Gastrocnemius medialis (tissue), 4 donors: ENCODE results near the gene HSPA1L. TPM values are rescaled to one million over a fixed set of nuclear protein-coding genes. Genes with fewer than 3 reads are reported as not detected.
"Not testable (repeated sequence)": the region's sequence is repeated elsewhere in the genome, so short reads cannot be mapped to it uniquely, and the experiment has no call there.

Experiments
- ATAC-seq, 2 donors: fragments of 150-250 bp; one replicate each; pipeline ENCODE4 v1.9.1; 2016
- DNase-seq, 2 donors: peaks; one replicate each; pipeline ENCODE4 v3.0.0-alpha.2; 2019
- H3K27ac ChIP-seq, 4 donors: fragments of 200-600 bp; sonication (generic); 1 replicate in 1 of 4; 2 replicates in 3 of 4; pipeline ENCODE4 v1.5.1; 2016 to 2018; ENCODE audit warnings: mild to moderate bottlenecking in 2 of 4, moderate library complexity in 1 of 4
- H3K27me3 ChIP-seq, 3 donors: fragments of 200-600 bp; sonication (generic) in 2 of 3; 1 replicate in 1 of 3; 2 replicates in 2 of 3; pipeline versions ENCODE4 v1.5.1 to v1.6.0; 2016 to 2019; ENCODE audit warnings: mild to moderate bottlenecking in 1 of 3, moderate library complexity in 1 of 3
- H3K36me3 ChIP-seq, 2 donors: fragments of 200-600 bp; sonication (generic) in 1 of 2; one replicate each; pipeline ENCODE4 v1.5.1; 2017 to 2018
- H3K4me1 ChIP-seq, 2 donors: fragments of 200-600 bp; sonication (generic) in 1 of 2; one replicate each; pipeline ENCODE4 v1.5.1; 2016 to 2017; ENCODE audit warnings: mild to moderate bottlenecking in 2 of 2
- H3K4me3 ChIP-seq, 4 donors: fragments of 200-600 bp; sonication (generic) in 3 of 4; 1 replicate in 1 of 4; 2 replicates in 3 of 4; pipeline ENCODE4 v1.5.1; 2016 to 2019; ENCODE audit warnings: mild to moderate bottlenecking in 2 of 4
- H3K9me3 ChIP-seq, 3 donors: fragments of 200-600 bp; sonication (generic) in 2 of 3; 1 replicate in 1 of 3; 2 replicates in 2 of 3; pipeline ENCODE4 v1.5.1; 2016 to 2019
- CTCF ChIP-seq, 5 experiments: fragments of 450-650 bp in 3 of 5; fragments of 200-600 bp in 2 of 5; sonication (generic) in 2 of 5; IDR thresholded peaks in 4 of 5; conservative IDR thresholded peaks in 1 of 5; 1 replicate in 4 of 5; 2 replicates in 1 of 5; pipeline ENCODE4 v1.5.1; 2016 to 2019; ENCODE audit warnings: antibody characterized with exemption in 5 of 5, mild to moderate bottlenecking in 3 of 5, moderate library complexity in 3 of 5
- POLR2A ChIP-seq, 2 donors: fragments of 450-650 bp; IDR thresholded peaks; one replicate each; pipeline ENCODE4 v1.6.1; 2017; ENCODE audit warnings: antibody characterized with exemption in 2 of 2, mild to moderate bottlenecking in 2 of 2, moderate library complexity in 2 of 2
- in situ Hi-C, 4 donors: fragments of 200-750 bp; cut with MboI; loops; one replicate each; pipeline versions ENCODE4 v1.15.0 to v1.8.0; 2017; ENCODE audit warnings: low sequenced_read_pairs in 4 of 4
- intact Hi-C: fragments of 100-400 bp; cut with DNase I; formaldehyde crosslinking; loops from one replicate; pipeline ENCODE4 v1.15.1; 2023; ENCODE audit warnings: low total_unique reads
- total RNA-seq, 4 donors: library from RNA; depleted of rRNA; stranded (reverse); fragments of >200 nt; gene quantifications; one replicate each; pipeline versions ENCODE4 v1.1.0 to v1.2.3, GENCODE V29; 2016

HSPA1L gene
- total RNA-seq, 4 donors from 2014 or later, result 1.1 to 7.1 (median 3.5) TPM

- not testable (repeated sequence) for H3K27me3 ChIP-seq, H3K36me3 ChIP-seq, H3K9me3 ChIP-seq, ATAC-seq
- peak; percentile 22 to 42 for TF ChIP-seq POLR2A (IDR thresholded peaks at IDR 0.05)
- intact Hi-C loops (loop anchor here (5.0 kb wide), 1 partner anchor 1924 kb away; no protein-coding TSS in a partner anchor), in situ Hi-C loops (loop anchor here in 1 of 4 donors (25.0 kb wide), 1 partner anchor 369 kb away; the partner anchor contains the start of genes AGER, AGPAT1, GPSM3 and PBX2)
- Histone ChIP-seq H3K4me3 (peak overlapping the region; percentile 57 to 68 (median 64)), H3K4me1 (peaks cover 48 to 53% of the 10 kb centered on the region in 2 donors), H3K27ac (peak overlapping the region; percentile 97 to 98 (median 97))
- peak in 1 of 2 donors; percentile 75 for DNase-seq
Measured at GRCh38 chr6:31817929-31818511, 2.9 kb upstream of the HSPA1L start.

- peak in 1 of 2 donors; percentile 67 for DNase-seq
- H3K4me1 ChIP-seq, result peaks cover 44 to 49% of the 10 kb centered on the region in 2 donors
- intact Hi-C loops (loop anchor here (5.0 kb wide), 1 partner anchor 1925 kb away; no protein-coding TSS in a partner anchor), in situ Hi-C loops (loop anchor here in 1 of 4 donors (25.0 kb wide), 1 partner anchor 370 kb away; the partner anchor contains the start of genes AGER, AGPAT1, GPSM3 and PBX2)
- not testable (repeated sequence) for H3K36me3 ChIP-seq, H3K9me3 ChIP-seq, ATAC-seq, H3K27me3 ChIP-seq
- H3K4me3 ChIP-seq, result peak overlapping the region; percentile 57 to 68 (median 64)
- H3K27ac ChIP-seq, result peak overlapping the region; percentile 97 to 98 (median 97)
Measured at GRCh38 chr6:31817133-31817928, 2.2 kb upstream of the HSPA1L start.

- intact Hi-C loops, result loop anchor here (5.0 kb wide), 1 partner anchor 1928 kb away; no protein-coding TSS in a partner anchor
- Histone ChIP-seq H3K9me3 (no peaks in the 10 kb centered on the region), H3K36me3 (no peaks in the 10 kb centered on the region), H3K27me3 (no peaks in the 10 kb centered on the region), H3K4me1 (peaks cover 26 to 29% of the 10 kb centered on the region in 2 donors), H3K4me3 (peak overlapping the region; percentile 52 to 78 (median 70)), H3K27ac (peak overlapping the region; percentile 99 to 100 (median 99))
- ATAC-seq, result peak; percentile 74 to 75
- in situ Hi-C loops, result loop anchor here in 1 of 4 donors (25.0 kb wide), 1 partner anchor 373 kb away; the partner anchor contains the start of genes AGER, AGPAT1, GPSM3 and PBX2
- TF ChIP-seq CTCF (IDR thresholded peaks at IDR 0.05 in 4 of 5, conservative IDR thresholded peaks at IDR 0.05 in 1 of 5), result no peak
- no peak for TF ChIP-seq POLR2A (IDR thresholded peaks at IDR 0.05)
- DNase-seq, result peak; percentile 98
Measured at GRCh38 chr6:31814677-31815024, 432 bp downstream of the HSPA1L start.

- peak overlapping the region; percentile 99 to 100 (median 99) for H3K27ac ChIP-seq
- peaks cover 18 to 20% of the 10 kb centered on the region in 2 donors for H3K4me1 ChIP-seq
- intact Hi-C loops (no loop called here), in situ Hi-C loops (loop anchor here in 1 of 4 donors (25.0 kb wide), 1 partner anchor 374 kb away; the partner anchor contains the start of genes AGER, AGPAT1, GPSM3 and PBX2)
- H3K4me3 ChIP-seq, result peak overlapping the region in 3 of 4 donors; percentile 56 to 70 (median 69)
- no peaks in the 10 kb centered on the region for H3K9me3 ChIP-seq
- H3K36me3 ChIP-seq, result no peaks in the 10 kb centered on the region
- DNase-seq (no peak), ATAC-seq (no peak)
- no peak for TF ChIP-seq CTCF (IDR thresholded peaks at IDR 0.05 in 4 of 5, conservative IDR thresholded peaks at IDR 0.05 in 1 of 5)
- no peak for TF ChIP-seq POLR2A (IDR thresholded peaks at IDR 0.05)
- H3K27me3 ChIP-seq, result no peaks in the 10 kb centered on the region
Measured at GRCh38 chr6:31813465-31813849, 1.6 kb downstream of the HSPA1L start.

- Histone ChIP-seq H3K27me3 (no peaks in the 10 kb centered on the region), H3K9me3 (no peaks in the 10 kb centered on the region), H3K4me3 (no peak overlapping the region), H3K27ac (no peak overlapping the region), H3K4me1 (peaks cover 13% of the 10 kb centered on the region in 2 donors), H3K36me3 (no peaks in the 10 kb centered on the region)
- DNase-seq (no peak), ATAC-seq (no peak)
- intact Hi-C loops, result no loop called here
- in situ Hi-C loops, result loop anchor here in 1 of 4 donors (25.0 kb wide), 1 partner anchor 376 kb away; the partner anchor contains the start of genes AGER, AGPAT1, GPSM3 and PBX2
- TF ChIP-seq POLR2A (IDR thresholded peaks at IDR 0.05) (no peak), CTCF (IDR thresholded peaks at IDR 0.05 in 4 of 5, conservative IDR thresholded peaks at IDR 0.05 in 1 of 5) (no peak)
Measured at GRCh38 chr6:31811645-31812044, 3.4 kb downstream of the HSPA1L start.

GRCh38 chr6:31808599-31808998 is 6.5 kb downstream of the HSPA1L start:
- H3K9me3 ChIP-seq, H3K27ac ChIP-seq, intact Hi-C loops, DNase-seq, H3K4me3 ChIP-seq, ATAC-seq, H3K36me3 ChIP-seq, H3K27me3 ChIP-seq: not testable (repeated sequence)
- peaks cover 15% of the 10 kb centered on the region in 2 donors for H3K4me1 ChIP-seq
- in situ Hi-C loops, result loop anchor here in 1 of 4 donors (25.0 kb wide), 1 partner anchor 379 kb away; the partner anchor contains the start of genes AGER, AGPAT1, GPSM3 and PBX2
